ENCODE results near the gene SLC8A1. TPM values are rescaled to one million over a fixed set of nuclear protein-coding genes. Genes with fewer than 3 reads are reported as not detected.

SLC8A1 gene
- total RNA-seq, 1 experiment from 2014 or later = 1.7 TPM

DNA sequence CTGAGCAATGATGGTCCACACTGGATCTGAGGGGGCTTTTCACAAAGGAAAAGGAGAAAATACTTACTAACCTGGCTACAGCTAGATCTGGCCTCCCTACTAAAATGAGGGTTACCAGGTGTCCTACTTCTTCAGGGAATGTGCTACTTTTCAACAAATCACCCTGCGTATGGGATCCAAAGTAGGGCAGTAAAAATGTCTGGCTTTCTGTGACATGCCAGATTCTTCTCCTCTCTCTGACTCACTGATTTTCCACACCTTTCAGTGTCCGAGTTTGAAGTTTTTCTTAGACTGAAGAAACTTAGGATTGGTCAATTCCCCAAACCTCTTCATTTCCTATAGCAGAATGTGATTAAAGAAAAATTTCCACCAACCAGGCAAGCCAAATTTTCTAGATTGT lies 71.2 kb downstream of the SLC8A1 start:
- H3K9me3 ChIP-seq (ENCODE audit: control insufficient read depth, low read depth, low read length) = peaks cover 13% of the 10 kb centered on the region
- H3K36me3 Mint-ChIP-seq (ENCODE audit: insufficient read depth in 1 of 3, low read depth in 3 of 3) = peaks cover 6 to 9% (median 8%) of the 10 kb centered on the region in 3 experiments; a peak in 6 of 7 replicates
- WGBS (ENCODE audit: extremely low coverage, insufficient read length, low lambda C conversion rate) = no CpG with 5 or more reads among the region's 2 CpGs

More for the DNA sequence above, 71.2 kb downstream of the SLC8A1 start:
- Mint-ChIP-seq H3K27ac (no peak overlapping the region), H3K9me3 (peaks cover 4 to 8% of the 10 kb centered on the region in 2 experiments), H3K4me3 (no peak overlapping the region), H3K4me1 (no peaks in the 10 kb centered on the region), H3K27me3 (ENCODE audit: low read depth) (no peaks in the 10 kb centered on the region)
- no peaks in the 10 kb centered on the region for H3K27me3 ChIP-seq (ENCODE audit: insufficient read depth, low read length)
- no peak overlapping the region for H3K9ac ChIP-seq (ENCODE audit: extremely low read depth, insufficient read length, low read length)
- no peak overlapping the region for H4K8ac ChIP-seq (replicated peaks; ENCODE audit: insufficient read length, low read depth, low read length)
- H2BK20ac ChIP-seq (ENCODE audit: low read depth, low read length, poor library complexity, severe bottlenecking) = no peak overlapping the region
- H3T11ph ChIP-seq (ENCODE audit: low read length) = no peak overlapping the region
- no peak overlapping the region for H3K56ac ChIP-seq (ENCODE audit: insufficient read length, low read depth, low read length)
- H2AFZ ChIP-seq (ENCODE audit: low read length) = no peak overlapping the region
- H3K23me2 ChIP-seq (ENCODE audit: insufficient read length, low read depth, low read length, poor library complexity, severe bottlenecking) = no peaks in the 10 kb centered on the region
- DNase-seq = no peak
- H4K91ac ChIP-seq (ENCODE audit: insufficient read length, low read depth, low read length) = no peak overlapping the region
- no peak overlapping the region for H4K5ac ChIP-seq (ENCODE audit: insufficient read length, low read depth, low read length)
- no peak overlapping the region for H2AK5ac ChIP-seq (ENCODE audit: insufficient read length, low read length)
- TF ChIP-seq, protein P1, sequence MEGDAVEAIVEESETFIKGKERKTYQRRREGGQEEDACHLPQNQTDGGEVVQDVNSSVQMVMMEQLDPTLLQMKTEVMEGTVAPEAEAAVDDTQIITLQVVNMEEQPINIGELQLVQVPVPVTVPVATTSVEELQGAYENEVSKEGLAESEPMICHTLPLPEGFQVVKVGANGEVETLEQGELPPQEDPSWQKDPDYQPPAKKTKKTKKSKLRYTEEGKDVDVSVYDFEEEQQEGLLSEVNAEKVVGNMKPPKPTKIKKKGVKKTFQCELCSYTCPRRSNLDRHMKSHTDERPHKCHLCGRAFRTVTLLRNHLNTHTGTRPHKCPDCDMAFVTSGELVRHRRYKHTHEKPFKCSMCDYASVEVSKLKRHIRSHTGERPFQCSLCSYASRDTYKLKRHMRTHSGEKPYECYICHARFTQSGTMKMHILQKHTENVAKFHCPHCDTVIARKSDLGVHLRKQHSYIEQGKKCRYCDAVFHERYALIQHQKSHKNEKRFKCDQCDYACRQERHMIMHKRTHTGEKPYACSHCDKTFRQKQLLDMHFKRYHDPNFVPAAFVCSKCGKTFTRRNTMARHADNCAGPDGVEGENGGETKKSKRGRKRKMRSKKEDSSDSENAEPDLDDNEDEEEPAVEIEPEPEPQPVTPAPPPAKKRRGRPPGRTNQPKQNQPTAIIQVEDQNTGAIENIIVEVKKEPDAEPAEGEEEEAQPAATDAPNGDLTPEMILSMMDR (conservative IDR thresholded peaks at IDR 0.05) = no peak
- H3K14ac ChIP-seq (ENCODE audit: insufficient read depth, low read length) = no peak overlapping the region
- no peak overlapping the region for H2BK15ac ChIP-seq (ENCODE audit: low read depth, low read length)
- no peak overlapping the region for H3K27ac ChIP-seq (ENCODE audit: insufficient read length, low read depth, low read length)
- no peaks in the 10 kb centered on the region for H3K79me1 ChIP-seq (ENCODE audit: insufficient read depth, low read depth, low read length, poor library complexity, severe bottlenecking)
- no peak overlapping the region for H3K23ac ChIP-seq (ENCODE audit: insufficient read length, low read depth, low read length)
- no peaks in the 10 kb centered on the region for H3K4me1 ChIP-seq (ENCODE audit: insufficient read depth, low read length)
- no peak overlapping the region for H3K4ac ChIP-seq (ENCODE audit: low read depth, low read length)
- no peaks in the 10 kb centered on the region for H4K20me1 ChIP-seq (ENCODE audit: control insufficient read depth, insufficient read depth, insufficient read length)
- H3K18ac ChIP-seq (ENCODE audit: insufficient read length, low read depth, low read length) = no peak overlapping the region
- no peak overlapping the region for H3K4me2 ChIP-seq (ENCODE audit: insufficient read depth, insufficient read length, low read length)
- H2BK5ac ChIP-seq (ENCODE audit: insufficient read length, low read length) = no peak overlapping the region
- H3K79me2 ChIP-seq (ENCODE audit: insufficient read depth, low read length) = no peaks in the 10 kb centered on the region
- no peak overlapping the region for H2BK12ac ChIP-seq (ENCODE audit: insufficient read length, low read depth, low read length)
- no peak overlapping the region for H2BK120ac ChIP-seq (ENCODE audit: low read depth, low read length, poor library complexity, severe bottlenecking)

Measured in H9 (cell line).